ENCODE measurements around the gene CDSN.
"Not testable (repeated sequence)": the region's sequence is repeated elsewhere in the genome, so short reads cannot be mapped to it uniquely, and the experiment has no call there.

The CDSN gene

DNA sequence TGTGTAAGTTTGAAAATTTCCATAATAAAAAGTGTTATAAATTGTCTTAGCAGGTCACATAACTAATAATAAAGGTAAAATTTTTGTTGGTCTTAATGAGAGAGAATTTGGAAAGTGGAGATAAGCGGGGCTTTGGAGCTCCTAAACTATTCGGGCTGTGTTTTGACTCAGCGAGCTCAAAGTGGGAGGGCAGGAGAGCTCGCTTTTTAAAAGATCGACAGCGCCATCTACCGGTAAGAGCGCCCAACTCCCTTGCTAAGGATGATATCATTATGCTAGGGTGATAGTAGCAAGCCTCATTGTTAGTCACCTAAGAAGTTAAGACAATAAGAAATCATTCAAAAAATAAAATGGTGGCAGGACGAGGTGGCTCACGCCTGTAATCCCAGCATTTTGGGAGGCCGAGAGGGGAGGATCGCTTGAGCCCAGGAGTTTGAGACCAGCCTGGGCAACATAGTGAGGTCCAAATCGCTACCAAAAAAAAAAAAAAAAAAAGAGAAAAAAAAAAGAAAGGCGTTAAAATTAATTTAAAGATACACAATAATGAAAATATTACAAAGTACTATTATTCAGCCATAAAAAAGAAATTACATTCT, 32.7 kb downstream of the CDSN start:
- peak; percentile 69 to 87 for DNase-seq (ENCODE audit: low read depth in 2 of 2)

GRCh38 chr6:31086788-31087440, 33.3 kb downstream of the CDSN start:
- no peak for DNase-seq (ENCODE audit: low read depth in 2 of 2)

- DNase-seq (ENCODE audit: low read depth in 2 of 2): peak; percentile 13 to 21
Measured at GRCh38 chr6:31083742-31084354, 36.4 kb downstream of the CDSN start.

GRCh38 chr6:31081872-31082271, 38.4 kb downstream of the CDSN start:
- DNase-seq (ENCODE audit: low read depth in 2 of 2): no peak

DNA sequence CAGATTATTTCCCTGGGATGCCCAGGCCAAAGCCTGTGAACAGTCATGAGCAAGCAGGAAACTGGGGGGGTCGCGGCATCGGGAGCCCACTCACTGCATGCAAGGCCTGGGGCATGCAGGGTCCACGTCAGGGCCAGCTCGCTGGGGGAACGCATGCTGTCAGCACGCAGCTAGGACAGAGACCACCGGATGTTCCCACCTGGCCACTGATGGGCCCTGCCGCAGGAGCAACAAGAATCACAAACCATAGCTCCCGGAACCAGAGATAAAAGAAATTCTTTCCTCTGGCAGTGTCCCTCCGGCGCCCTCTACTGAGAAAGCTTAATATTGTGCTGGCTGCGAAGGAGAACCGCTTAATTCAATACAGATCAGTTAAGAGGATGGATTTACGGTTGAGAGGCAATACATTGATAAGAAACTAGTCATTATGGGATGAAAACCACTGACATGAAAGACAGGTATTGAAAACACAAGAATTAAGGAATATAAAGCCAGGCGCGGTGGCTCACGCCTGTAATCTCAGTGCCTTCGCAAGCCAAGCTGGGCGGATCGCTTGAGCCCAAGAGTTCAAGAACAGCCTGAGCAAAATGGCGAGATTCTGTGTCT, 40.5 kb downstream of the CDSN start:
- peak; percentile 28 to 51 for DNase-seq (ENCODE audit: low read depth in 2 of 2)

GRCh38 chr6:31076611-31077010, 43.6 kb downstream of the CDSN start:
- no peak for DNase-seq (ENCODE audit: low read depth in 2 of 2)

DNA sequence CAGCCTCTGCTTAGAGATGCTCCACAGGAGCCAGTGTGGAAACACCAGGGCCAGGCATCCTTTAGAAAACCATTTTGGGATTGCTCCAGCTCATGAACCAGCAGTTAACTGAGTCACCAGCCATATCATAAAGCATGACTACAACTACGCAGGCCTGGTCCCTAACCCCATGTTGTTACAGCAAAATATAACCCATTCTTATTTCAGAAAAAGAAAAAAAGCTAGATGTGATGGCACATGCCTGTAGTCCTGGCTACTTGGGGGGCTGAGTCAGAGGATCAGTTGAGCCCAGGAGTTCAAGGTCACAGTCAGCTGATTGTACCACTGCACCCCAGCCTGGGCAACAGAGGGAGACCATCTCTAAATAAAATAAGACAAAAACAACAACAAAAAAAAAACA, 44.7 kb downstream of the CDSN start:
- DNase-seq (ENCODE audit: low read depth in 2 of 2): no peak

- no peak for DNase-seq (ENCODE audit: low read depth in 2 of 2)
Measured at GRCh38 chr6:31074401-31074800, 45.8 kb downstream of the CDSN start.

- no peak for DNase-seq (ENCODE audit: low read depth in 2 of 2)
Measured at GRCh38 chr6:31070711-31071197, 49.5 kb downstream of the CDSN start.

DNA sequence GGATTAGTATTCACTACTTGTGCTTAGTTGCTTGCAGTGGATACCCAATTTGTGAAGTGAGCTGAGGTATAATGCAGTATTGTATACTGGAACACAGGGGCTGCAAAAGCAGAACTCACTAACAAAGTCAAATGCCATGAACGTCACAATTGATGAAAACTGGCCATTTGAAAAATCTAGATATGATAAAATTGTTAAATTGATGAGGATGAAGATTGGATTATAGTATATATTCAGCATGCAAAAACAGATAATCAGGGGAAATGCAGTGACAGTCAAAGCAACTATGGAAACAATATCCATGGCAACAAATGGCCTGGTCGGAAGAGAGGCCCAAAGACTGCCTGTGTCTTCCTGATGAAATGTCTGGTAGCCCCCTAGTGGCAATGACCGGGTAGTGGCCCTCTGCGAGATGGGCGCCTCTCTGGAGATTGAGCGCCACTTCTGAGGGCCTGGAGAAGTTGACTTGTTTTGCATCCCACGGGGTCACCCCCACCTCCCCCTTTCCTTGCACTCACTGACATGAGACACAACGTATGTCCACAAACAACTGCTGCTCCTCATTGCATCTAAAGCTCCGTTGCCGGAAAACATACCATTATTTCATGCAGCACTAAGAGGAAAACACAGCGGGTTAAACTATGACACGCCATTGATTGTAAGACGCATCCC, 51.4 kb downstream of the CDSN start:
- peak; percentile 46 to 55 for DNase-seq (ENCODE audit: low read depth in 2 of 2)

GRCh38 chr6:31067891-31068668, 52.2 kb downstream of the CDSN start:
- not testable (repeated sequence) for DNase-seq (ENCODE audit: low read depth in 2 of 2)

- DNase-seq (ENCODE audit: low read depth in 2 of 2): not testable (repeated sequence)
Measured at GRCh38 chr6:31067028-31067427, 53.2 kb downstream of the CDSN start.

DNA sequence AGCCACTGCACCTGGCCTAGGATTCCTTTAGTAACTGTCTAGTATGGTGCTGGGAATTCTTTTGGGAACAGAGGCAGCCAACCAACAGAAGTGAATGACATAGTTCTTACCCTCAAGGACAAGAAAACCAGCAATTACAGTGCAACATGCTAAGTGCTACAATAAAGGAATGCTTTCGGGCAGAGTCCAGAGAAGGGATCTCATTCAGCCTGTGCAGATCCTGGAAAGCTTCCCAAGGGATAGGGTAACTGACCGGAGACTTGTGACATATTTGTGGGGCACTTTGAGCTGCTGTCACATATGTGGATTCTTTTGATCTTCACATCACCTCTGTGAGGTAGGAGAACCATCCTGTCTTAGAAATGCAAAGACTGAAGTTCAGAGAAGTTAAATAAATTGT, 54.7 kb downstream of the CDSN start:
- DNase-seq (ENCODE audit: low read depth in 2 of 2): no peak

Measured in stimulated activated CD8-positive, alpha-beta memory T cell treated with anti-CD3 and anti-CD28 coated beads, Interleukin-2, amount 100 ng/mL, for 48 hours (primary cell).